Left hindlimb (tissue), 1 donor: ENCODE results near the gene TKTL2.
"Not testable (repeated sequence)": the region's sequence is repeated elsewhere in the genome, so short reads cannot be mapped to it uniquely, and the experiment has no call there.

ENCODE experiments used
- DNase-seq: peaks from one replicate; pipeline ENCODE4 v3.0.0-alpha.2; 2018

Gene TKTL2

GRCh38 chr4:163447023-163447422 lies 26.5 kb downstream of the TKTL2 start:
- not testable (repeated sequence) for DNase-seq

GRCh38 chr4:163440040-163440439 lies 33.5 kb downstream of the TKTL2 start:
- no peak for DNase-seq
